Natural killer cell treated with Interleukin-12 subunit alpha and Interleukin-12 subunit beta and Interleukin-15 and Interleukin-18, amount 100 ng/mL, for 72 hours (primary cell): Measurements from ENCODE around the gene UPK3BL1. TPM values are rescaled to one million over a fixed set of nuclear protein-coding genes. Genes with fewer than 3 reads are reported as not detected.
"Not testable (repeated sequence)": the region's sequence is repeated elsewhere in the genome, so short reads cannot be mapped to it uniquely, and the experiment has no call there.

Experiments used
- ATAC-seq, 2 donors: fragments of 150-1000 bp; cut with Tn5 transposase in 1 of 2; sonication (Bioruptor Pico), chemical (Tn5 transposase) in 1 of 2; 2 replicates each; pipeline ENCODE4 v1.10.0; 2021
- DNase-seq: peaks from one replicate; pipeline ENCODE4 v3.0.0; 2022; ENCODE audit warnings: low spot score
- H3K27ac Mint-ChIP-seq, 2 donors: 1 replicate in 1 of 2; 2 replicates in 1 of 2; pipeline ENCODE4 v1.8.0; 2022; ENCODE audit warnings: mixed read lengths in 2 of 2, mild to moderate bottlenecking in 1 of 2, moderate library complexity in 1 of 2
- H3K27me3 Mint-ChIP-seq, 2 donors: 1 replicate in 1 of 2; 2 replicates in 1 of 2; pipeline ENCODE4 v1.8.0; 2022; ENCODE audit warnings: mixed read lengths in 2 of 2
- H3K36me3 Mint-ChIP-seq: one replicate; pipeline ENCODE4 v1.8.0; 2022; ENCODE audit warnings: mixed read lengths
- H3K4me1 Mint-ChIP-seq, 2 donors: 1 replicate in 1 of 2; 2 replicates in 1 of 2; pipeline ENCODE4 v1.8.0; 2022; ENCODE audit warnings: low read depth in 2 of 2, mixed read lengths in 2 of 2, mild to moderate bottlenecking in 1 of 2
- H3K4me3 Mint-ChIP-seq: one replicate; pipeline ENCODE4 v1.8.0; 2022; ENCODE audit warnings: mixed read lengths
- H3K9me3 Mint-ChIP-seq: 2 replicates; pipeline ENCODE4 v1.8.0; 2022; ENCODE audit warnings: mixed read lengths
- total RNA-seq, 2 donors: library from RNA; stranded (reverse); gene quantifications; one replicate each; pipeline ENCODE4 v1.2.3, GENCODE V29; 2022

UPK3BL1 gene
- 10 to 100 TPM; 28.8 to 63.3 TPM for total RNA-seq

GRCh38 chr7:102642691-102643090 lies at the start of gene UPK3BL1:
UPK3BL1 (minus strand) TSS chr7:102642791; CDS start chr7:102642741, 50 bp downstream.
- not testable (repeated sequence) for H3K36me3 Mint-ChIP-seq, H3K4me3 Mint-ChIP-seq, ATAC-seq, DNase-seq, H3K27me3 Mint-ChIP-seq, H3K9me3 Mint-ChIP-seq, H3K27ac Mint-ChIP-seq, H3K4me1 Mint-ChIP-seq

GRCh38 chr7:102690602-102691001 lies 48.0 kb upstream of the UPK3BL1 start:
- not testable (repeated sequence) for H3K9me3 Mint-ChIP-seq, DNase-seq, H3K27me3 Mint-ChIP-seq, H3K4me1 Mint-ChIP-seq, ATAC-seq, H3K36me3 Mint-ChIP-seq, H3K27ac Mint-ChIP-seq, H3K4me3 Mint-ChIP-seq

- DNase-seq, H3K4me3 Mint-ChIP-seq, H3K4me1 Mint-ChIP-seq, H3K27me3 Mint-ChIP-seq, H3K9me3 Mint-ChIP-seq, H3K36me3 Mint-ChIP-seq, H3K27ac Mint-ChIP-seq: not testable (repeated sequence)
- ATAC-seq = peak; percentile 86 to 87
Measured at GRCh38 chr7:102689436-102690282, 47.1 kb upstream of the UPK3BL1 start.

GRCh38 chr7:102688299-102689036 lies 45.9 kb upstream of the UPK3BL1 start:
- H3K36me3 Mint-ChIP-seq, DNase-seq, H3K27me3 Mint-ChIP-seq, H3K4me1 Mint-ChIP-seq, H3K9me3 Mint-ChIP-seq, H3K27ac Mint-ChIP-seq, H3K4me3 Mint-ChIP-seq: not testable (repeated sequence)
- peak; percentile 83 to 88 for ATAC-seq

GRCh38 chr7:102682560-102682959 lies 40.0 kb upstream of the UPK3BL1 start:
- H3K9me3 Mint-ChIP-seq, ATAC-seq, H3K4me3 Mint-ChIP-seq, DNase-seq, H3K36me3 Mint-ChIP-seq, H3K27ac Mint-ChIP-seq, H3K27me3 Mint-ChIP-seq, H3K4me1 Mint-ChIP-seq: not testable (repeated sequence)

GRCh38 chr7:102680780-102681179 lies 38.2 kb upstream of the UPK3BL1 start:
- not testable (repeated sequence) for H3K27me3 Mint-ChIP-seq, H3K9me3 Mint-ChIP-seq, H3K36me3 Mint-ChIP-seq, H3K4me3 Mint-ChIP-seq, H3K4me1 Mint-ChIP-seq, H3K27ac Mint-ChIP-seq, DNase-seq
- ATAC-seq = peak in 1 of 2 donors; percentile 4

- not testable (repeated sequence) for H3K27ac Mint-ChIP-seq, H3K27me3 Mint-ChIP-seq, ATAC-seq, H3K4me1 Mint-ChIP-seq, H3K9me3 Mint-ChIP-seq, DNase-seq, H3K4me3 Mint-ChIP-seq, H3K36me3 Mint-ChIP-seq
Measured at GRCh38 chr7:102675545-102675944, 33.0 kb upstream of the UPK3BL1 start.

GRCh38 chr7:102673447-102674067 lies 31.0 kb upstream of the UPK3BL1 start:
- H3K4me3 Mint-ChIP-seq, H3K4me1 Mint-ChIP-seq, DNase-seq, H3K27me3 Mint-ChIP-seq, ATAC-seq, H3K27ac Mint-ChIP-seq, H3K36me3 Mint-ChIP-seq, H3K9me3 Mint-ChIP-seq: not testable (repeated sequence)

GRCh38 chr7:102671956-102672307 lies 29.3 kb upstream of the UPK3BL1 start:
- not testable (repeated sequence) for H3K4me3 Mint-ChIP-seq, H3K4me1 Mint-ChIP-seq, H3K9me3 Mint-ChIP-seq, H3K36me3 Mint-ChIP-seq, H3K27me3 Mint-ChIP-seq, H3K27ac Mint-ChIP-seq, DNase-seq
- peak in 1 of 2 donors; percentile 21 for ATAC-seq

GRCh38 chr7:102671166-102671955 lies 28.8 kb upstream of the UPK3BL1 start, which contains the start of gene POLR2J2:
POLR2J2 (minus strand) TSS chr7:102671663; CDS start chr7:102671601, 62 bp downstream.
- H3K4me3 Mint-ChIP-seq = peak within 1 kb of the TSS; percentile 71
- H3K4me1 Mint-ChIP-seq = not testable (repeated sequence)

GRCh38 chr7:102667523-102667922 lies 24.9 kb upstream of the UPK3BL1 start:
- H3K36me3 Mint-ChIP-seq, H3K27me3 Mint-ChIP-seq, ATAC-seq, DNase-seq, H3K4me1 Mint-ChIP-seq, H3K9me3 Mint-ChIP-seq, H3K27ac Mint-ChIP-seq, H3K4me3 Mint-ChIP-seq: not testable (repeated sequence)

More at GRCh38 chr7:102671166-102671955, 28.8 kb upstream of the UPK3BL1 start, which contains the start of gene POLR2J2:
- peak; percentile 90 to 91 for ATAC-seq
- H3K9me3 Mint-ChIP-seq, H3K36me3 Mint-ChIP-seq, H3K27me3 Mint-ChIP-seq: not testable (repeated sequence)
- DNase-seq = peak; percentile 80
- peak within 1 kb of the TSS in 1 of 2 donors; percentile 72 for H3K27ac Mint-ChIP-seq

GRCh38 chr7:102666850-102667249 lies 24.3 kb upstream of the UPK3BL1 start:
- not testable (repeated sequence) for H3K27ac Mint-ChIP-seq, H3K9me3 Mint-ChIP-seq, H3K4me1 Mint-ChIP-seq, H3K36me3 Mint-ChIP-seq, H3K4me3 Mint-ChIP-seq, ATAC-seq, DNase-seq, H3K27me3 Mint-ChIP-seq

GRCh38 chr7:102664765-102665164 lies 22.2 kb upstream of the UPK3BL1 start:
- not testable (repeated sequence) for ATAC-seq, H3K27me3 Mint-ChIP-seq, H3K4me1 Mint-ChIP-seq, H3K27ac Mint-ChIP-seq, DNase-seq, H3K36me3 Mint-ChIP-seq, H3K4me3 Mint-ChIP-seq, H3K9me3 Mint-ChIP-seq
